ENCODE results near the gene INAFM2.

The INAFM2 gene

DNA sequence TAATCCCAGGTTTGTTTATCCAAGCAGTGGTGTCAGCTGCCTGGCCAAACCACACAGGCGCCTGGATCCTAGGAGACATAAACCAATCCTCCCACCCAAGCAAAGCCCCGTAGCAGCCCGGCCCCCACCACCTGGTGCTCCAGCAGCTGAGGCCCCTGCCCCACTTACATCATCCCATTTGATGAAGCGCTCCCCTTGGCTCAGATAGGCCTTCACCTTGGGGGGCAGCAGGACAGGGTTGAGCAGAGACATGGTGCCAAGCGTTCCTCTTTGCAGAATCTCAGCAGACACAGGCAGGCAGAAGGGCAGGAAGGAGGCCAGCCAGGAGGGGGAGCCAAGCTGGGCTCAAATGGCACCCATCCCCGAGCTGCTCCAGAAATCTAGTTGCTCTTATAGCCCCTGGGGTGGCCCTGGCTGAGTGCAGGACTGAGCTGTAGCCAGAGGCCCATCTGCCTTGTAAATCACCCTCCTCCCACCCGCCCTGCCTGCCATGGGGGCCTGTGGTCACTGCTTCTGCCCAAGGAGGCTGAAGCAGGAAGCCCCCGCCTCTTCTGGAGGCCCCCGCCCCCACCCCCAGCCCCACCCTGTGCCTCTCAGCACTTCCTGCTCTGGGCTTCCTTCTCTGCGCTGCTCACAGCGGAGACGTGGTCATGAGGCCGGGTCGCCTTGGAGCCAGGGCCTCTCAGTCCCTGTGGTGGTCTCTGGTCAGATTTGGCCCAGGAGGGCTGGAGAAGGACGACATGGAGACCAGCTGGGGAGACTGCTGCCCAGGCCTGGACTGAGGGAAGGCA, 15.9 kb upstream of the INAFM2 start, which contains the start of gene PLCB2:
Gene PLCB2, minus strand, starts transcription at position 515 of the 791 bp plus-strand sequence. Its CDS starts 263 bp downstream, at position 252.
- DNase-seq = peak; percentile 83 to 86

DNA sequence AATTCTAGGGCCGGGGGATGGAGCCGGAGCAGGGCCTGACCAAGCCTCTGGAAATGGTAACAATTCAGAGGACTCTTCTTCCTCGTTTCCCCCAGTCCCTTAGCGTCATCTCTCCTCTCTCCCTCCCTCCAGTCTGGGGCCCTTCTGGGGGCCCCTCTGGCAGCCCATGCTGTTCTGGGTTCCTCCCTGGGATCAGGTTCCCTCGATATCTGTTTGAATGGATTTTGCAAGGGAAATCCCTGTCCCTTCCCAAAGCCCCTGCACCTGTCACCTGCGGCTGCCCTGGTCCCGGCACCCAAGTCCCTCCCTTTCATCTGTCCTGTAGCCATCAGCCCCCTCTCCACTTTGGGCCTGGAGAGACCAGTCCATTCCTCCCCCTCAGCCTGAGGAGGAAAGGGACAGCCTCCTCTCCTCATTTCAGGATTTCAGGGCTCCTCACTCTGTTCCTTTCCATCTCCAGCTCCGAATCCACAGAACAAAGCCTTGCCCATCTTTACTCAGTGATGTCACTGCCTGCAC, 14.1 kb upstream of the INAFM2 start:
- no peak for DNase-seq

DNA sequence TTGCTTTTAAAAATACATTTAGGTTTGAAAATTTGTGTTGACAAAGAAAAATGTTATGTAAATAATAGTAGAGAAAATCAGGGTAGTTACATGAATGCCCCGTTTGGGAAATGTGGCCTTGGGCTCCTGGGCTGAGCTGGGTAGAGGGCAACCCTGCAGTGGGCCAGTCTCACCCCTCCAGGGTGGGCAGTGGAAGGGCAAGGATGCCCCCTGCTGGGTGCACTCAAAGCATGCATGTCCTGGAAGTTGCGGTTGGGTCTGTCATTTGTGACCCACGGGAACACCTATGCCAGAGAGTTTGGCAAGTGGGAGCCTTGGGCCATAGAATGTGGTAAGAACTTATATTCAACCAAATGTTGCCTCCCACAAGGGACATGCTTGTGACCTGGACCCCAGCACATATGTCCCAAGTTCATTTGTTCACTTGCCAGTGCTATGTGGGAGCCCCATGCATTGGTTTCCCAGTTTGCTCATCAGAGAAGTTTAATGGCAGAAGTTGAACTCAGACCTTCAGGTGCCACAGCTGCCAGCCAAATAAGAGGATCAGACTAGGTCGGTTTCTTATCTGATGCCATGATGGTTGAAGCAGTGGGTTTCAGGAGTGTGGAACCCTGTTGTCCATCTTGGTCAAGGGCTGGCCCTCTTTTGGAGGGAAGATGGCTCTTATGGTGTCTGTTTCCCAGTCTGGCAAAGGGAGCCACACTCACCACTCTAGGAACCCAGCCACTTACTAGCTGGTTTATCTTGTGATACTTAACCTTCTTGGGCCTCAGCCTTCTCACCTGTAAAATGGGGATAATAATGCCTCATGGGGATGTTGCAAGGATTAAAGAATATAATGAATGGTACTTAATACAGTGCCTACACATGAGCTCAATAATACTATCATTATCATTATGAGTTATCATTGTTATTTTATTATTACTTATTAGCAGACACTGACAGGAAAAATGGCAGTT, 13.2 kb upstream of the INAFM2 start:
- DNase-seq = peak; percentile 80 to 83

- no peak for DNase-seq
These were observed 12.5 kb upstream of the INAFM2 start for GRCh38 chr15:40310993-40311392.

- DNase-seq = no peak
These were observed 10.9 kb upstream of the INAFM2 start for GRCh38 chr15:40312370-40313158.

- no peak for DNase-seq
These were observed 9.7 kb upstream of the INAFM2 start for GRCh38 chr15:40313531-40314398.

DNA sequence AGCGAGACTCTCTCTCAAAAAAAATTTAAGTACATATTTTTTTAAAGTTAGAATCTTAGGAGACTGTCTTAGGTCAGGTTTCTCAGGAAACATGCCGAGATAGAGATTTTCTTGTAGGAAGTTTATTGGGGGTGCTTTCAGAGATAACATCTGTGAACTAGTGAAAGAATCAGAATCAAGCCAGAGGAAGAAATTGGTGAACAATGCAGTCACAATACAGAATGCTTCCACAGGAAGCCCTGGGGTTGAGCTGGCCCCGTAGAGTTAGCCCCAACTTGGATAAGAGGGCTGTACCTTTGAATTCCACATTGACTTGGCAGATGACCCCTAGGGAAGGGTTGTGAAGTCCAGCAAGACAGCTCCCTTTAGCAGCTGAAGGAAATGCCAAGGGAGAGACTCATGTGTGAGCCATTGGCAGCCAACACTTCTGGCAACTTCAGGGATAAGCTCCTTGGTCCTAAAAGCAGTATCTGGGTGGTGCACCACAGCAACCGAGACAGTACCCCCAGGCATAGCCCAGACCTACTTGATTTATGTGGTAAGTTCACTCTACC, 8.7 kb upstream of the INAFM2 start:
- DNase-seq = no peak

GRCh38 chr15:40316931-40317330, 6.6 kb upstream of the INAFM2 start:
- DNase-seq = no peak

DNA sequence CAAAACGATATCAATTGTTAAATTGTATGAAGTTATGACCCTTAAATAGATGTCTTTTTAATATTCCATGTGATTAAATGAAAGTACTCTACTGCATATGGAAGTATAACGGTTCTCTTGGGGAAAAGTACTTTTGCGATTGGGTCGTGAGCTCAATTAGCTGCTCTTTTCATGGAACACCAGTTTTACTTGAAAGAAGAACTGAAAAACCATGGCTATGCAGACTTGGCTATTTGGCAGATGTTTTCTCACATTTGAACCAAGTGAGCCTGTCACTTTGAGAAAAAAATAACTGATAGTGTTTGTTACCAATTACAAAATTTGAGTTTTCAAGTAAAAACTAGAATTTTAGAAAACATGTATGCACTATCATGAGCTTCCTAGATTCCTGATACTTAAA, 5.9 kb upstream of the INAFM2 start:
- no peak for DNase-seq

- no peak for DNase-seq
These were observed 3.1 kb upstream of the INAFM2 start for GRCh38 chr15:40320409-40320808.

DNA sequence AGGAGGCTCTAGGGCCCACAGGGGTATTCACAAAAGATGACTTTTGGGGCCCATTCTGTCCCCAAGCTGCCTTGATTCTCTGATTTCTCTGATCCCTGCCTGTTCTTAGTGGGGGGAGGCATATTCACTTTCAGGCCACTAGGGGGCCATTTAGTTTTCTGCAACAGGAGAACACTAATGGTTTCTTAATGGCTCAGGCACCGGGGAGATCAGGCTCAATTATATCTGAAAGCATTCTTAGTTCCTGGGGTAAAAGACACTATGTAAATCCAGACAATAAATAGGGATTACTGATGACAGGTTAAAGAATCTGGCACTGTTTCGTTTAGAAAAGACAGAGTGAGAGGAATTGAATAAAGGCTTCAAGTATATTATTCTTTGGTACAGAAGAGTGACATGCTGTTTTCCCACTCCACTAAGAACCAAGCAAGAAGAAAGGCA, 2.5 kb upstream of the INAFM2 start:
- peak; percentile 55 to 57 for DNase-seq

GRCh38 chr15:40322531-40323238, 807 bp upstream of the INAFM2 start:
- DNase-seq = no peak

- peak; percentile 45 to 51 for DNase-seq
These were observed 753 bp downstream of the INAFM2 start for GRCh38 chr15:40323953-40324937.

GRCh38 chr15:40325188-40325587, 1.7 kb downstream of the INAFM2 start:
- DNase-seq = no peak

GRCh38 chr15:40325700-40326099, 2.2 kb downstream of the INAFM2 start:
- no peak for DNase-seq

DNA sequence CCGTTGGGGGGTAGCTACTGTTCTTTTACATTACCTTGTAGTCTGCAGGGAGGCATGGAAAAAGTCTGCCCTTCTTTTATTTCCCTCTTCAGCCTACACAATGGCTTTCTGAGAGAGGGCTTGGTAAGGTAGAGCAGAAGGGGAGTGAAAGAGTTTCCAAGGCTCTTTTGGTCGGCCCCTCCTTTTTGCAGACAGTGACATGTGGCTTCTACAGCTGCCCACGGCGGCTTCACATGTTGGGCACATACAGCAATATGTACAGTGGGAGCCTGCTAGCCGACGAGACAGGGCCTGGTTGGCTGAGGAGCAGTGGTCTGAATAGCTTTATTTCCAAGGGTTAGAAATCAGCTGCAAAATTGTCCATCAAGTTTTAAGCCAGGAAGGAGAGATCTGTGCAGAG, 4.0 kb downstream of the INAFM2 start:
- no peak for DNase-seq

GRCh38 chr15:40328176-40328575, 4.7 kb downstream of the INAFM2 start:
- DNase-seq = no peak

GRCh38 chr15:40328751-40329150, 5.3 kb downstream of the INAFM2 start:
- DNase-seq = no peak

DNA sequence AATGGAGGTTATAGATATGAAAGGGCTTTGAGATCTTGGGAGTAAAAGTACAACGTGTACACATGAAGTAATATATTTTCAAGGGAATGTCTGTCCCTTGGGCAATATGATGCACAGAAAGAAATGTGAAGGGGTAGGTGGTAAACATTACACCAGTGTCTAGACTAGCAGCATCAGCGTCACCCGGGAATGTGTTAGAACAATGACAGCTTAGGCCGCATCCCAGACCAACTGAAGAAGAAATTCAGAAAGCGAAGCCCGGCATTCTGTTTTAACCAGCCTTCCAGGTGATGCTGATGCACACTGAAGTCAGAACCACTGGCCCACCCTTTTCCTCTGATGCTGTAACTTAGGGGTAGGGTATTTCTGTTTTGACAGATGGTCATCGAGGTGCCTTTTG, 6.3 kb downstream of the INAFM2 start:
- DNase-seq = no peak
